Ascending aorta (tissue), 2 donors: ENCODE measurements around the gene ARG2. TPM values are rescaled to one million over a fixed set of nuclear protein-coding genes. Genes with fewer than 3 reads are reported as not detected.

Experiments used
- DNase-seq, 2 donors: peaks; one replicate each; pipeline ENCODE4 v3.0.0-alpha.2; 2019; ENCODE audit warnings: low spot score in 2 of 2
- H3K27ac ChIP-seq, 2 donors: fragments of 200-600 bp; sonication (generic); one replicate each; pipeline ENCODE4 v1.5.1; 2016 to 2017; ENCODE audit warnings: mild to moderate bottlenecking in 1 of 2
- H3K27me3 ChIP-seq: fragments of 200-600 bp; sonication (generic); one replicate; pipeline ENCODE4 v1.5.1; 2017
- H3K36me3 ChIP-seq, 2 donors: fragments of 200-600 bp; sonication (generic); one replicate each; pipeline ENCODE4 v1.5.1; 2016
- H3K4me1 ChIP-seq, 2 donors: fragments of 200-600 bp; sonication (generic); one replicate each; pipeline ENCODE4 v1.5.1; 2016 to 2017; ENCODE audit warnings: mild to moderate bottlenecking in 1 of 2
- H3K4me3 ChIP-seq, 2 donors: fragments of 200-600 bp; sonication (generic); one replicate each; pipeline ENCODE4 v1.5.1; 2016 to 2017; ENCODE audit warnings: mild to moderate bottlenecking in 1 of 2
- H3K9me3 ChIP-seq, 2 donors: fragments of 200-600 bp; sonication (generic); one replicate each; pipeline ENCODE4 v1.5.1; 2016
- CTCF ChIP-seq, 3 experiments: fragments of 200-600 bp in 2 of 3; fragments of 450-650 bp in 1 of 3; sonication (generic) in 2 of 3; IDR thresholded peaks; one replicate each; pipeline ENCODE4 v1.5.1; 2016 to 2019; ENCODE audit warnings: antibody characterized with exemption in 3 of 3, mild to moderate bottlenecking in 1 of 3, moderate library complexity in 1 of 3
- intact Hi-C: fragments of 100-400 bp; cut with DNase I; formaldehyde crosslinking; loops from one replicate; pipeline ENCODE4 v1.15.1; 2023
- total RNA-seq: library from RNA; depleted of rRNA; stranded (reverse); fragments of >200 nt; gene quantifications from one replicate; pipeline ENCODE4 v1.1.0, GENCODE V29; 2016

Gene ARG2
- total RNA-seq, 1 donor from 2014 or later, result 10.1 TPM

- Histone ChIP-seq H3K27me3 (no peaks in the 10 kb centered on the region), H3K9me3 (no peaks in the 10 kb centered on the region), H3K4me1 (no peaks in the 10 kb centered on the region), H3K27ac (no peak overlapping the region), H3K4me3 (no peak overlapping the region), H3K36me3 (no peaks in the 10 kb centered on the region)
- no peak for DNase-seq
- TF ChIP-seq CTCF (IDR thresholded peaks at IDR 0.05), result no peak
- intact Hi-C loops, result no loop called here
Observed at GRCh38 chr14:67630938-67631337, 11.2 kb downstream of the ARG2 start.

- Histone ChIP-seq H3K4me3 (no peak overlapping the region), H3K27me3 (no peaks in the 10 kb centered on the region), H3K9me3 (no peaks in the 10 kb centered on the region), H3K4me1 (no peaks in the 10 kb centered on the region), H3K36me3 (no peaks in the 10 kb centered on the region), H3K27ac (no peak overlapping the region)
- TF ChIP-seq CTCF (IDR thresholded peaks at IDR 0.05), result no peak
- intact Hi-C loops, result no loop called here
- DNase-seq, result no peak
Observed at GRCh38 chr14:67633451-67634147, 13.9 kb downstream of the ARG2 start.

- no peak for DNase-seq
- H3K4me3 ChIP-seq, result no peak overlapping the region
- H3K4me1 ChIP-seq, result no peaks in the 10 kb centered on the region
- H3K36me3 ChIP-seq, result no peaks in the 10 kb centered on the region
- H3K9me3 ChIP-seq, result no peaks in the 10 kb centered on the region
- no peak overlapping the region for H3K27ac ChIP-seq
- intact Hi-C loops, result no loop called here
- no peaks in the 10 kb centered on the region for H3K27me3 ChIP-seq
- TF ChIP-seq CTCF (IDR thresholded peaks at IDR 0.05), result no peak
Observed at GRCh38 chr14:67636361-67636919, 16.7 kb downstream of the ARG2 start.

- Histone ChIP-seq H3K9me3 (no peaks in the 10 kb centered on the region), H3K27me3 (no peaks in the 10 kb centered on the region), H3K4me1 (no peaks in the 10 kb centered on the region), H3K36me3 (peaks cover 0 to 3% of the 10 kb centered on the region in 2 donors), H3K27ac (no peak overlapping the region), H3K4me3 (no peak overlapping the region)
- DNase-seq, result no peak
- intact Hi-C loops, result no loop called here
- no peak for TF ChIP-seq CTCF (IDR thresholded peaks at IDR 0.05)
Observed at GRCh38 chr14:67638642-67639041, 18.9 kb downstream of the ARG2 start.

- Histone ChIP-seq H3K36me3 (peaks cover 4 to 6% of the 10 kb centered on the region in 2 donors), H3K9me3 (no peaks in the 10 kb centered on the region), H3K27ac (no peak overlapping the region), H3K4me1 (no peaks in the 10 kb centered on the region), H3K4me3 (no peak overlapping the region), H3K27me3 (no peaks in the 10 kb centered on the region)
- no peak for DNase-seq
- intact Hi-C loops, result no loop called here
- no peak for TF ChIP-seq CTCF (IDR thresholded peaks at IDR 0.05)
Observed at GRCh38 chr14:67641480-67641879, 21.8 kb downstream of the ARG2 start.
